Lower leg skin (tissue), 3 donors: Measurements from ENCODE around the gene AMIGO1.

Source experiments
- CTCF ChIP-seq, 3 donors: fragments of 450-650 bp; IDR thresholded peaks; one replicate each; pipeline ENCODE4 v1.5.1; 2016; ENCODE audit warnings: antibody characterized with exemption in 3 of 3, mild to moderate bottlenecking in 3 of 3, moderate library complexity in 2 of 3
- POLR2A ChIP-seq, 2 donors: fragments of 450-650 bp; IDR thresholded peaks; one replicate each; pipeline ENCODE4 v1.6.1; 2016 to 2017; ENCODE audit warnings: antibody characterized with exemption in 2 of 2, mild to moderate bottlenecking in 1 of 2, moderate library complexity in 1 of 2

GRCh38 chr1:109479311-109479710 is 30.2 kb downstream of the AMIGO1 start:
- TF ChIP-seq CTCF (IDR thresholded peaks at IDR 0.05) = no peak
- TF ChIP-seq POLR2A (IDR thresholded peaks at IDR 0.05) = no peak
